Activated naive CD4-positive, alpha-beta T cell treated with anti-CD3 and anti-CD28 coated beads, Interleukin-2, amount 50 U/mL, for 72 hours (primary cell): ENCODE results near the gene RPL22. TPM values are rescaled to one million over a fixed set of nuclear protein-coding genes. Genes with fewer than 3 reads are reported as not detected.

Experiments used
- ATAC-seq, 2 donors: fragments of 150-1000 bp; cut with Tn5 transposase; 2 replicates each; pipeline ENCODE4 v1.10.0; 2021; ENCODE audit warnings: mild to moderate bottlenecking in 2 of 2, moderate library complexity in 2 of 2
- DNase-seq, 2 donors: peaks; one replicate each; pipeline ENCODE4 v3.0.0; 2021 to 2022; ENCODE audit warnings: low spot score in 2 of 2
- H3K27ac Mint-ChIP-seq, 2 donors: one replicate each; pipeline ENCODE4 v1.8.0; 2022; ENCODE audit warnings: mild to moderate bottlenecking in 2 of 2, mixed read lengths in 2 of 2
- H3K36me3 Mint-ChIP-seq, 2 donors: one replicate each; pipeline ENCODE4 v1.8.0; 2022; ENCODE audit warnings: mixed read lengths in 2 of 2
- H3K9me3 Mint-ChIP-seq, 2 donors: one replicate each; pipeline ENCODE4 v1.8.0; 2022; ENCODE audit warnings: mixed read lengths in 2 of 2
- total RNA-seq, 2 donors: library from RNA; stranded (reverse); gene quantifications; one replicate each; pipeline ENCODE4 v1.2.3, GENCODE V29; 2022

Gene RPL22
- total RNA-seq, 2 donors from 2014 or later = 514 to 595 TPM

GRCh38 chr1:6157132-6157527 lies 42.3 kb downstream of the RPL22 start:
- DNase-seq (no peak), ATAC-seq (peak in 1 of 2 donors; percentile 10)
- Mint-ChIP-seq H3K9me3 (no peaks in the 10 kb centered on the region), H3K27ac (no peak overlapping the region), H3K36me3 (no peaks in the 10 kb centered on the region)

- DNase-seq (no peak), ATAC-seq (no peak)
- no peaks in the 10 kb centered on the region for H3K9me3 Mint-ChIP-seq
- no peaks in the 10 kb centered on the region for H3K36me3 Mint-ChIP-seq
- H3K27ac Mint-ChIP-seq = no peak overlapping the region
Measured at GRCh38 chr1:6154525-6155319, 44.7 kb downstream of the RPL22 start.

GRCh38 chr1:6152882-6153281 lies 46.5 kb downstream of the RPL22 start:
- ATAC-seq (no peak), DNase-seq (no peak)
- H3K9me3 Mint-ChIP-seq = no peaks in the 10 kb centered on the region
- no peaks in the 10 kb centered on the region for H3K36me3 Mint-ChIP-seq
- no peak overlapping the region for H3K27ac Mint-ChIP-seq

GRCh38 chr1:6152181-6152580 lies 47.2 kb downstream of the RPL22 start:
- H3K27ac Mint-ChIP-seq = no peak overlapping the region
- ATAC-seq (no peak), DNase-seq (no peak)
- no peaks in the 10 kb centered on the region for H3K9me3 Mint-ChIP-seq
- H3K36me3 Mint-ChIP-seq = no peaks in the 10 kb centered on the region

- Mint-ChIP-seq H3K27ac (no peak overlapping the region), H3K36me3 (no peaks in the 10 kb centered on the region), H3K9me3 (no peaks in the 10 kb centered on the region)
- ATAC-seq = no peak
- DNase-seq = no peak
Measured at GRCh38 chr1:6151291-6151822, 48.0 kb downstream of the RPL22 start.

GRCh38 chr1:6150006-6150938 lies 49.1 kb downstream of the RPL22 start:
- no peak overlapping the region for H3K27ac Mint-ChIP-seq
- no peak for ATAC-seq
- H3K9me3 Mint-ChIP-seq = no peaks in the 10 kb centered on the region
- DNase-seq = no peak
- H3K36me3 Mint-ChIP-seq = no peaks in the 10 kb centered on the region

- Mint-ChIP-seq H3K36me3 (no peaks in the 10 kb centered on the region), H3K27ac (no peak overlapping the region), H3K9me3 (no peaks in the 10 kb centered on the region)
- ATAC-seq (no peak), DNase-seq (no peak)
Measured at GRCh38 chr1:6149597-6149996, 49.8 kb downstream of the RPL22 start.

- DNase-seq (peak in 1 of 2 donors; percentile 77), ATAC-seq (peak; percentile 87 to 96)
- Mint-ChIP-seq H3K9me3 (no peaks in the 10 kb centered on the region), H3K27ac (no peak overlapping the region), H3K36me3 (no peaks in the 10 kb centered on the region)
Measured at GRCh38 chr1:6148497-6149241, 50.7 kb downstream of the RPL22 start.

GRCh38 chr1:6145864-6146410 lies 53.5 kb downstream of the RPL22 start:
- ATAC-seq = no peak
- DNase-seq = no peak
- Mint-ChIP-seq H3K9me3 (no peaks in the 10 kb centered on the region), H3K27ac (no peak overlapping the region), H3K36me3 (no peaks in the 10 kb centered on the region)

- DNase-seq (no peak), ATAC-seq (no peak)
- Mint-ChIP-seq H3K27ac (no peak overlapping the region), H3K9me3 (no peaks in the 10 kb centered on the region), H3K36me3 (no peaks in the 10 kb centered on the region)
Measured at GRCh38 chr1:6145396-6145750, 54.0 kb downstream of the RPL22 start.

GRCh38 chr1:6144647-6145395 lies 54.6 kb downstream of the RPL22 start:
- no peak for ATAC-seq
- Mint-ChIP-seq H3K27ac (no peak overlapping the region), H3K36me3 (no peaks in the 10 kb centered on the region), H3K9me3 (no peaks in the 10 kb centered on the region)
- no peak for DNase-seq

- no peak for ATAC-seq
- Mint-ChIP-seq H3K27ac (no peak overlapping the region), H3K36me3 (no peaks in the 10 kb centered on the region), H3K9me3 (no peaks in the 10 kb centered on the region)
- no peak for DNase-seq
Measured at GRCh38 chr1:6144175-6144574, 55.2 kb downstream of the RPL22 start.

GRCh38 chr1:6143395-6143794 lies 56.0 kb downstream of the RPL22 start:
- Mint-ChIP-seq H3K9me3 (no peaks in the 10 kb centered on the region), H3K36me3 (no peaks in the 10 kb centered on the region), H3K27ac (no peak overlapping the region)
- no peak for DNase-seq
- ATAC-seq = no peak

- ATAC-seq = no peak
- no peaks in the 10 kb centered on the region for H3K36me3 Mint-ChIP-seq
Measured at GRCh38 chr1:6142734-6143133, 56.7 kb downstream of the RPL22 start.

GRCh38 chr1:6142036-6142621 lies 57.3 kb downstream of the RPL22 start:
- no peaks in the 10 kb centered on the region for H3K36me3 Mint-ChIP-seq
- H3K27ac Mint-ChIP-seq = no peak overlapping the region
- ATAC-seq = no peak

More at GRCh38 chr1:6142734-6143133, 56.7 kb downstream of the RPL22 start:
- Mint-ChIP-seq H3K9me3 (no peaks in the 10 kb centered on the region), H3K27ac (no peak overlapping the region)
- DNase-seq = no peak

More at GRCh38 chr1:6142036-6142621, 57.3 kb downstream of the RPL22 start:
- no peak for DNase-seq
- no peaks in the 10 kb centered on the region for H3K9me3 Mint-ChIP-seq
